ENCODE data around the gene GABPB2. TPM values are rescaled to one million over a fixed set of nuclear protein-coding genes. Genes with fewer than 3 reads are reported as not detected.

The GABPB2 gene
- polyA plus RNA-seq, 2 of the 4 experiments (the other 2 are of a cell fraction) = 2.4 to 9.9 TPM

DNA sequence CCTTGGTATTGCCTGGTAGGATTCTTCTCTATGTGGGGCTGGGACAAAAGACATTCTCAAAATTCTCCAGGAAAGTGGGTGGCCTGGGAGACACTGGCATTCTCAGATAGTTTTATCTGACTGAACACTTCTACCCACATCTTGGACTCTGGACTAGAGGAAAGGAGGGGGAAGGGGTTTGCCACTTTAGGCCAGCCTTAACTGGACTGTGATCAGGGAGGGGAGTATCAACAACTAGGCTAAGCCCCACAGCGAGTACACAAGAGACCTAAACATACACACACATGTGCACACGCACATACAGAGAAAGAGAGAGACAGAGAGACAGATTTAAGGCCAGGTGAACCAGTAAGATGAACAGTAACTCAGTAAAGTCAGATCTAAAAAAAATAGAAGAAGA, 77.1 kb downstream of the GABPB2 start:
- H3K4me2 ChIP-seq = no peak overlapping the region; the same call in 2 of the 3 replicates
- no peak overlapping the region for H3K4me3 ChIP-seq
- H3K27ac ChIP-seq = no peak overlapping the region
- ChIA-PET CTCF (interaction anchor here (1.6 kb wide), 1 partner anchor 76 kb away, joined by 5 read pairs; the partner anchor contains the start of gene GABPB2), POLR2A (interaction anchor here (0.5 kb wide), 1 partner anchor 45 kb away, joined by 4 read pairs; no protein-coding TSS in a partner anchor)
- TF ChIP-seq ESRRA (IDR thresholded peaks at IDR 0.05; ENCODE audit: borderline replicate concordance, low read length) (no peak), EHMT2 (IDR thresholded peaks at IDR 0.05; ENCODE audit: low read depth) (no peak), HES2 (IDR thresholded peaks at IDR 0.05) (no peak), GATA3 (IDR thresholded peaks at IDR 0.05; ENCODE audit: borderline replicate concordance) (no peak), NFE2L2 (conservative IDR thresholded peaks at IDR 0.05; ENCODE audit: low read length) (no peak), CBX2 (IDR thresholded peaks at IDR 0.05; ENCODE audit: borderline replicate concordance, low read depth) (no peak), KDM1A (IDR thresholded peaks at IDR 0.05; ENCODE audit: low read depth) (no peak), JUN (IDR thresholded peaks at IDR 0.05) (no peak), MAX (IDR thresholded peaks at IDR 0.05) (no peak), PHF8 (IDR thresholded peaks at IDR 0.05; ENCODE audit: borderline replicate concordance, low read depth) (no peak), EHF (CRISPR knock-in tag; IDR thresholded peaks at IDR 0.05) (no peak), ZNF302 (CRISPR knock-in tag; IDR thresholded peaks at IDR 0.05) (no peak), BHLHE40 (IDR thresholded peaks at IDR 0.05; ENCODE audit: low read depth, low read length) (no peak), TP53 (CRISPR knock-in tag; IDR thresholded peaks at IDR 0.05) (no peak)
- TF ChIP-seq, protein P1, sequence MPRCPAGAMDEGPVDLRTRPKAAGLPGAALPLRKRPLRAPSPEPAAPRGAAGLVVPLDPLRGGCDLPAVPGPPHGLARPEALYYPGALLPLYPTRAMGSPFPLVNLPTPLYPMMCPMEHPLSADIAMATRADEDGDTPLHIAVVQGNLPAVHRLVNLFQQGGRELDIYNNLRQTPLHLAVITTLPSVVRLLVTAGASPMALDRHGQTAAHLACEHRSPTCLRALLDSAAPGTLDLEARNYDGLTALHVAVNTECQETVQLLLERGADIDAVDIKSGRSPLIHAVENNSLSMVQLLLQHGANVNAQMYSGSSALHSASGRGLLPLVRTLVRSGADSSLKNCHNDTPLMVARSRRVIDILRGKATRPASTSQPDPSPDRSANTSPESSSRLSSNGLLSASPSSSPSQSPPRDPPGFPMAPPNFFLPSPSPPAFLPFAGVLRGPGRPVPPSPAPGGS (IDR thresholded peaks at IDR 0.05) = no peak
- 94% methylated on average over 2 of the region's 2 CpGs for WGBS (ENCODE audit: missing lambda C conversion rate)
- ATAC-seq (no peak), FAIRE-seq (no peak), DNase-seq (ENCODE audit: low read depth in 1 of 2, low spot score in 1 of 2) (no peak)
- H3K4me1 ChIP-seq = peaks cover 10% of the 10 kb centered on the region; the same call in 2 of the 3 replicates
- no peaks in the 10 kb centered on the region for H3K9me3 ChIP-seq

GRCh38 chr1:151156515-151156819, 85.9 kb downstream of the GABPB2 start, which contains the start of gene TNFAIP8L2:
Gene TNFAIP8L2, plus strand, starts transcription at chr1:151156649. Its CDS starts 2,049 bp downstream, at chr1:151158698.
- Histone ChIP-seq H3K9me3 (no peaks in the 10 kb centered on the region), H3K4me3 (no peak within 1 kb of the TSS), H3K27ac (no peak within 1 kb of the TSS), H3K4me1 (no peaks in the 10 kb centered on the region), H3K4me2 (no peak within 1 kb of the TSS)
- TF ChIP-seq ZC3H11A (IDR thresholded peaks at IDR 0.05) (no peak), HES2 (IDR thresholded peaks at IDR 0.05) (no peak), REST (IDR thresholded peaks at IDR 0.05) (no peak), FOSL2 (IDR thresholded peaks at IDR 0.05) (no peak), FOSL2 (CRISPR knock-in tag; IDR thresholded peaks at IDR 0.05) (no peak), CBX8 (IDR thresholded peaks at IDR 0.05) (no peak), HOXB13 (CRISPR knock-in tag; IDR thresholded peaks at IDR 0.05; ENCODE audit: low read depth) (no peak), RCOR1 (IDR thresholded peaks at IDR 0.05; ENCODE audit: low read depth, low read length) (no peak), MYC (IDR thresholded peaks at IDR 0.05; ENCODE audit: borderline replicate concordance, low read length) (no peak), ESRRA (IDR thresholded peaks at IDR 0.05; ENCODE audit: borderline replicate concordance, low read length) (no peak), KDM5A (IDR thresholded peaks at IDR 0.05) (no peak), NR3C1 (IDR thresholded peaks at IDR 0.05) (no peak), BHLHE40 (IDR thresholded peaks at IDR 0.05; ENCODE audit: low read depth, low read length) (no peak), ZSCAN20 (CRISPR knock-in tag; IDR thresholded peaks at IDR 0.05) (no peak)
- DNase-seq (ENCODE audit: low read depth in 1 of 2, low spot score in 1 of 2) = no peak
- ChIA-PET CTCF (interaction anchor here (0.6 to 7.0 kb wide), 23 partner anchors 9 to 132 kb away, joined by 3 to 132 read pairs (median 5); partner anchors contain the start of genes BNIPL, GABPB2, LYSMD1 and MLLT11), POLR2A (no interaction called here)
- FAIRE-seq = no peak
- peak; percentile 72 to 82 for ATAC-seq
- WGBS (ENCODE audit: missing lambda C conversion rate) = 66% methylated on average over 4 of the region's 4 CpGs

All from A549 (cell line).